ENCODE data around the gene GFOD1. TPM values are rescaled to one million over a fixed set of nuclear protein-coding genes. Genes with fewer than 3 reads are reported as not detected.

GFOD1 gene
- total RNA-seq, 4 donors from 2014 or later, result 7.3 to 15.9 (median 12.4) TPM

DNA sequence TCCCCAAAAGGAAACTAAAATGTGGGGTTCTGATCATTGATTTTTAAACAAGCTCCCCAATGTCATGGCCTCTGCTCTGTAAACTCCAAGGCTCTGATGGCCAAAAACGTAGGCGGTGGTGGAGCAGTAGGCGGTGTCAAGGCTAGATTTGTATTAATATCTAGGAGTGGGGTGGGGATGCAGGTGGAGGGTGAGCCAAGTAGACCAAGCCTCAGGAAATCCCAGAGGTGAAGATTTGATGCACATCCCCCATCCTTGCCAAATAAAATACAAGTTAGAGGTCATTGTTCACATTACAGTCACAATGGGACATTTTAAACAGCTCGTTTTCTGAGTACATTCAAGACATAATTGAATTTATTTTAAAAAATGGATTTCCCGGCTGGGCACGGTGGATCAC is 128.1 kb downstream of the GFOD1 start:
- H3K4me3 ChIP-seq (ENCODE audit: low read depth, poor library complexity, severe bottlenecking), result no peak overlapping the region
- no peak for TF ChIP-seq POLR2A (IDR thresholded peaks at IDR 0.05)
- TF ChIP-seq, protein P1, sequence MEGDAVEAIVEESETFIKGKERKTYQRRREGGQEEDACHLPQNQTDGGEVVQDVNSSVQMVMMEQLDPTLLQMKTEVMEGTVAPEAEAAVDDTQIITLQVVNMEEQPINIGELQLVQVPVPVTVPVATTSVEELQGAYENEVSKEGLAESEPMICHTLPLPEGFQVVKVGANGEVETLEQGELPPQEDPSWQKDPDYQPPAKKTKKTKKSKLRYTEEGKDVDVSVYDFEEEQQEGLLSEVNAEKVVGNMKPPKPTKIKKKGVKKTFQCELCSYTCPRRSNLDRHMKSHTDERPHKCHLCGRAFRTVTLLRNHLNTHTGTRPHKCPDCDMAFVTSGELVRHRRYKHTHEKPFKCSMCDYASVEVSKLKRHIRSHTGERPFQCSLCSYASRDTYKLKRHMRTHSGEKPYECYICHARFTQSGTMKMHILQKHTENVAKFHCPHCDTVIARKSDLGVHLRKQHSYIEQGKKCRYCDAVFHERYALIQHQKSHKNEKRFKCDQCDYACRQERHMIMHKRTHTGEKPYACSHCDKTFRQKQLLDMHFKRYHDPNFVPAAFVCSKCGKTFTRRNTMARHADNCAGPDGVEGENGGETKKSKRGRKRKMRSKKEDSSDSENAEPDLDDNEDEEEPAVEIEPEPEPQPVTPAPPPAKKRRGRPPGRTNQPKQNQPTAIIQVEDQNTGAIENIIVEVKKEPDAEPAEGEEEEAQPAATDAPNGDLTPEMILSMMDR (IDR thresholded peaks at IDR 0.05), result no peak
- WGBS, 2 donors, result 85 to 93% methylated on average over 6 of the region's 6 CpGs
- no peak for DNase-seq (ENCODE audit: low spot score in 2 of 2)
- intact Hi-C loops (cut with DNase I; ENCODE audit: low total_unique reads), result no loop called here

DNA sequence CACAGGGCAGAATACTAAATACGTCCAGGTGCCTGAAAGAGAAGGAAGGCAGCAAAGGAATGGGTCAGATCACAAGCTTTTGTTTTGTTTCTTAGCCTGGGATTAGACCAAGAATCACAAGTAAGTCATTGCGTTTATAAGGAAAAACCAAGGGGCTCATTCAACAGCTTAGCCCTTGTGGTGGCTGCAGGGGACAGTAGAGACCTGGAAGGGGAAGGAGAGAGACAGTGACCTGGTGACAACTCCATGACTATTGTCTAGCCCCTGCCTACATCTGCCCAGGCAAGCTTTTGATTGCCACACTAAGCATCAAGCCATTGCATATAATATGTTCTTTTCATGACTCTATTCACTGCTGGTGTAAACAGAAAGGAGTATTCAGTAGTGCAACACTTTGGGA is 128.9 kb downstream of the GFOD1 start:
- TF ChIP-seq POLR2A (IDR thresholded peaks at IDR 0.05), result no peak
- TF ChIP-seq, protein P1 (IDR thresholded peaks at IDR 0.05), result no peak
- DNase-seq (ENCODE audit: low spot score in 2 of 2), result no peak
- intact Hi-C loops (cut with DNase I; ENCODE audit: low total_unique reads), result no loop called here
- 93 to 97% methylated on average over 2 of the region's 2 CpGs for WGBS, 2 donors
- H3K4me3 ChIP-seq (ENCODE audit: low read depth, poor library complexity, severe bottlenecking), result no peak overlapping the region

DNA sequence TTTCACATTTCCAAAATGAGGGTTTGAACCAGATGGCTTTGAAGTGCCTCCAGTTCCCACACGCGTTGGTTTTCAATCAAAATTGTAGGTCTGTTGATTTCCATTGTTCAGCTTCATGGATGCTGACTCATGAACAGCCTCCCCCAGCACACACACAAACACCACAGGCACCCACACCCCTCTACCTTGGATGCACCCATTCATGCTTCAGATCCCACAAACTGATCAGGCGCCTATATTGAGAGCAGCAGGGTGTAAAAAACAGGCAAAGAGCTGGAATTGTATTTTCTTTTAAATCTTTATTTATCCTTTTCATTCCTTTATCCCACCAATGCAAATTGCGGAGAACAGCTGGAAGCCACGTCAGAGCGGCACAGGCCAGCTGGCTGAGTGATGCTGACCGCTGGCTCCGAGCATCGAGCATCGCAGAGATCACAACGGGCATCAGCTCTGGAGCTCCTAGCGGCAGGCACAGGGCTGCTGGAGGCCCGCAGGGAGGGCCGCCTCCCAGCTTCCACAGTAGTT is 129.8 kb downstream of the GFOD1 start:
- no peak for DNase-seq (ENCODE audit: low spot score in 2 of 2)
- 85% methylated on average over 14 of the region's 14 CpGs for WGBS, 2 donors
- no peak for TF ChIP-seq POLR2A (IDR thresholded peaks at IDR 0.05)
- TF ChIP-seq, protein P1 (IDR thresholded peaks at IDR 0.05), result no peak
- H3K4me3 ChIP-seq (ENCODE audit: low read depth, poor library complexity, severe bottlenecking), result no peak overlapping the region
- intact Hi-C loops (cut with DNase I; ENCODE audit: low total_unique reads), result no loop called here

DNA sequence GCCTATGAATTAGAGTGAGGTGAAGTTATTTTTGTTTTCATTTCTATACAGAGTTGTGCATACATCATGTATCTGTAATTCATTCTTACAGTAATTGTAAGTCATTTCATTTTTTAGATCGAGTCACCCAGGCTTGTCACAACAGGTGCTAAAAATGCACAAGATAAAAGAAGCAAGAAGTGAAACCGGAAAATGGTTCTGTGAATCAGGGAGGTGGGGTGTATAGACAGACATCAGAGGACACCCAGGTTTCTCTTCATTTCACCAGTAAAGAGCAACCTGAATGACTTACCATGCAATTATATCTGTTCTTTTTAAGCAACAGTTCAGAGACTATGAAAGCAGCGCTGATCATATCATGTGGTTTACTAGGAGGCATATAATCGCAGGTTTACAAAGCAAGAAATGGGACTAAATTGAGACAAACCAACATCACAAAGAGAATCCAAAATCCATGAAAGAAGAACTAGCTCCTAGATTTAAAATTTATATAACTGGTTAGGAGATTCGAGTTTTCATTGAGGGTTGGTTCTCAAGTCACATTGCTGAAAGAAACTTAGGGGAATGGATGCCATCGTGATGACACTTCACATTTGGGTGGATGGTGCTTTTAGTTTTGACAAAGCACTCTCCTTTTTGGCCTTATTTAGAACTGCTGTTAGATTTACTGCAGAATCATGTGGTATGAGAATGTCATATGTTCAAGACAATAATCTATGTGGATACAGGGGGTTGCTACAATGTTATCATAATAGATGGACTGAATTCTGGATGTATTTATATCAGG is 131.2 kb downstream of the GFOD1 start:
- intact Hi-C loops (cut with DNase I; ENCODE audit: low total_unique reads), result no loop called here
- H3K4me3 ChIP-seq (ENCODE audit: low read depth, poor library complexity, severe bottlenecking), result no peak overlapping the region
- TF ChIP-seq POLR2A (IDR thresholded peaks at IDR 0.05), result no peak
- TF ChIP-seq, protein P1 (IDR thresholded peaks at IDR 0.05), result no peak
- DNase-seq (ENCODE audit: low spot score in 2 of 2), result no peak
- 50 to 58% methylated on average over 6 of the region's 6 CpGs for WGBS, 2 donors

DNA sequence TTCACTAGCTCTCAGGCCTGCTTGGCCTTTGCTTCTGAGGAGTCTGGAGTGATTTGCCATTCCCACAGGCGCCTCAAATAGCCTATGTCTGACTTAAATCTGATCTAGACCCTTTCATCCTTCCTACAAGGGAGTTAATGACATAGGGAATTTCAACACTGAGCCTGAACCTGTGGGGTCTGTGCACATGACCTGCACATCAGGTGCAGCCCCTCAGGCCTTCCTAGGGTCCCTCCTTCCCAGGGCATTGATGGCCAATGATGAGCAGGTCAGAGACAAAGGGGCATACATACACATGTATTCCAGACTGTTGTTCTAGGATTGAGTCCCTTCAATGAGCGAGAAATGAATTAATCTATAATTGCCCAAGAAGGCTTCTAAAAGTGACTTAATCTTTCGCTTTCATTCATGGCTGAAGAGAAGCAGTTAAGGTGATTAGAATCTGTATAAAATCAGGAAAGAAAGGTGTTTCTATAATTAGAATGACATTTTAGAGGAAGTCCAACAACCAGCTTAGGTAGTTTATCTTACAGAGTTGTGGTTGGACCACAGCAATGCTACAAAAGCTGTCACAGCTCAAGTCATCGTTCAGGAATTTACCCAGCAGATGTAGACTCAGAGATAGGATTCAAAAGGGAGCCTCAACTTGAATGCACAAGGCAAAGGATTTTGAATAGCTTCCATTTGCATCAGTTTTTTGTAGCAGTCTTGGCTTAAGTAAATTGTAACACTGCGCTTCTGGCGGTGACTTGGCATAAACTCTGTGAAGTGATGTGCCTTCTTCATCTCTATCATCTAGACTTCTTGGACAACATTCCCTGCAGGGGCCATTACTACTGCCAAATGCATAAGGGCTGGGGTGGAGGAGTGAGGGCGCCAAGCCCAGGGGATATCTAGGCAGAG is 132.1 kb downstream of the GFOD1 start:
- WGBS, 2 donors, result 41 to 44% methylated on average over 7 of the region's 7 CpGs
- TF ChIP-seq, protein P1 (IDR thresholded peaks at IDR 0.05), result no peak
- no peak for TF ChIP-seq POLR2A (IDR thresholded peaks at IDR 0.05)
- no peak for DNase-seq (ENCODE audit: low spot score in 2 of 2)
- intact Hi-C loops (cut with DNase I; ENCODE audit: low total_unique reads), result no loop called here
- H3K4me3 ChIP-seq (ENCODE audit: low read depth, poor library complexity, severe bottlenecking), result no peak overlapping the region
